CD14-positive monocyte (primary cell): ENCODE results near the gene SLC35C1. TPM values are rescaled to one million over a fixed set of nuclear protein-coding genes. Genes with fewer than 3 reads are reported as not detected.

Source experiments
- DNase-seq, 3 donors: peaks; one replicate each; pipeline ENCODE4 v3.0.0-alpha.2; 2011 to 2022
- H2AFZ ChIP-seq: 2 replicates; pipeline ENCODE4 v1.6.0; 2012; ENCODE audit warnings: mild to moderate bottlenecking, low read depth, low read length, inconsistent platforms; ENCODE audit not compliant: insufficient read depth, poor library complexity, severe bottlenecking
- H3K27ac ChIP-seq, 2 donors: 1 replicate in 1 of 2; 2 replicates in 1 of 2; pipeline ENCODE4 v1.5.1; 2012 to 2013; ENCODE audit warnings: low read length in 2 of 2, control low read depth in 1 of 2, inconsistent platforms in 1 of 2, low read depth in 1 of 2, mild to moderate bottlenecking in 1 of 2
- H3K27me3 ChIP-seq, 2 donors: one replicate each; pipeline versions ENCODE4 v1.6.0 to v1.6.1; 2011 to 2013; ENCODE audit warnings: low read length in 2 of 2; ENCODE audit not compliant: control insufficient read depth in 2 of 2, insufficient read depth in 2 of 2
- H3K36me3 ChIP-seq, 2 donors: replicated peaks in 1 of 2; 1 replicate in 1 of 2; 2 replicates in 1 of 2; pipeline versions ENCODE4 v1.5.1 to v1.6.1; 2012 to 2013; ENCODE audit warnings: low read length in 2 of 2, control low read depth in 1 of 2, inconsistent platforms in 1 of 2, mild to moderate bottlenecking in 1 of 2; ENCODE audit not compliant: insufficient read depth in 2 of 2, control insufficient read depth in 1 of 2
- H3K4me1 ChIP-seq, 2 donors: 1 replicate in 1 of 2; 2 replicates in 1 of 2; pipeline versions ENCODE4 v1.5.1 to v1.6.1; 2012 to 2013; ENCODE audit warnings: low read length in 2 of 2, control low read depth in 1 of 2, inconsistent platforms in 1 of 2, mild to moderate bottlenecking in 1 of 2, moderate library complexity in 1 of 2; ENCODE audit not compliant: insufficient read depth in 2 of 2, control insufficient read depth in 1 of 2
- H3K4me2 ChIP-seq: replicated peaks from 2 replicates; pipeline ENCODE3; 2012; ENCODE audit warnings: low read length, moderate library complexity, mild to moderate bottlenecking; ENCODE audit not compliant: poor library complexity, severe bottlenecking; ENCODE audit errors: extremely low read depth
- H3K4me3 ChIP-seq, 3 experiments: fragments of 200-600 bp in 1 of 3; sonication (generic) in 1 of 3; replicated peaks in 1 of 3; 1 replicate in 2 of 3; 2 replicates in 1 of 3; pipeline ENCODE4 v1.5.1; 2011 to 2013; ENCODE audit warnings: low read length in 3 of 3, mild to moderate bottlenecking in 3 of 3, control low read depth in 2 of 3, low read depth in 2 of 3, inconsistent platforms in 1 of 3, moderate library complexity in 1 of 3
- H3K79me2 ChIP-seq: 2 replicates; pipeline ENCODE4 v1.6.0; 2012; ENCODE audit warnings: mild to moderate bottlenecking, control low read depth, inconsistent platforms, low read length, moderate library complexity; ENCODE audit not compliant: insufficient read depth
- H3K9ac ChIP-seq: 2 replicates; pipeline ENCODE4 v1.6.0; 2017; ENCODE audit warnings: low read length, mild to moderate bottlenecking; ENCODE audit not compliant: insufficient read depth, poor library complexity, severe bottlenecking
- H3K9me3 ChIP-seq, 2 donors: replicated peaks in 1 of 2; 1 replicate in 1 of 2; 2 replicates in 1 of 2; pipeline versions ENCODE4 v1.5.1 to v1.6.1; 2012 to 2013; ENCODE audit warnings: low read length in 2 of 2, control low read depth in 1 of 2; ENCODE audit not compliant: control insufficient read depth in 1 of 2, insufficient read depth in 1 of 2
- H4K20me1 ChIP-seq: 2 replicates; pipeline ENCODE4 v1.6.0; 2012; ENCODE audit warnings: mild to moderate bottlenecking, low read length, control low read depth, moderate library complexity; ENCODE audit not compliant: insufficient read depth
- H3K27ac Mint-ChIP-seq, 7 donors: one replicate each; pipeline ENCODE4 v1.8.0; 2020; ENCODE audit warnings: mild to moderate bottlenecking in 7 of 7, mixed read lengths in 7 of 7, moderate library complexity in 6 of 7, inconsistent platforms in 2 of 7
- H3K27me3 Mint-ChIP-seq, 3 donors: one replicate each; pipeline ENCODE4 v1.8.0; 2021 to 2022; ENCODE audit warnings: low read depth in 3 of 3, mild to moderate bottlenecking in 3 of 3, mixed read lengths in 3 of 3, moderate library complexity in 3 of 3, inconsistent platforms in 1 of 3
- H3K36me3 Mint-ChIP-seq, 2 donors: one replicate each; pipeline ENCODE4 v1.8.0; 2020; ENCODE audit warnings: mixed read lengths in 2 of 2, inconsistent platforms in 1 of 2, mild to moderate bottlenecking in 1 of 2
- H3K4me1 Mint-ChIP-seq: one replicate; pipeline ENCODE4 v1.8.0; 2020; ENCODE audit warnings: mild to moderate bottlenecking, mixed read lengths
- H3K4me3 Mint-ChIP-seq, 2 donors: one replicate each; pipeline ENCODE4 v1.8.0; 2020; ENCODE audit warnings: mild to moderate bottlenecking in 2 of 2, mixed read lengths in 2 of 2, moderate library complexity in 1 of 2
- H3K9me3 Mint-ChIP-seq, 7 donors: one replicate each; pipeline ENCODE4 v1.8.0; 2020 to 2022; ENCODE audit warnings: mixed read lengths in 7 of 7, mild to moderate bottlenecking in 6 of 7, moderate library complexity in 6 of 7, inconsistent platforms in 2 of 7
- WGBS: methylation state at CpG from one replicate; pipeline ENCODE4 v1.1.5; 2013; ENCODE audit warnings: missing lambda C conversion rate; ENCODE audit not compliant: insufficient coverage; 5-methylcytosine and 5-hydroxymethylcytosine counted together
- intact Hi-C, 2 donors: fragments of 100-400 bp; cut with micrococcal nuclease; formaldehyde crosslinking; loops; one replicate each; pipeline versions ENCODE4 v1.15.0 to v1.15.1; 2023
- polyA plus RNA-seq, 3 donors: library from polyadenylated mRNA; depleted of rRNA in 1 of 3; unstranded in 2 of 3; stranded (reverse) in 1 of 3; fragments of 300-500 nt in 2 of 3; fragments of >200 nt in 1 of 3; fragmentation: Illumina TruSeq in 2 of 3; gene quantifications; 1 replicate in 2 of 3; 2 replicates in 1 of 3; pipeline ENCODE4 v1.2.3, GENCODE V29; 2012 to 2021
- TF ChIP-seq, protein P1 (sequence below): fragments of 200-600 bp; IDR thresholded peaks from one replicate; pipeline ENCODE4 v1.8.0; 2022; ENCODE audit warnings: antibody characterized with exemption, mild to moderate bottlenecking

Gene SLC35C1
- polyA plus RNA-seq, 3 donors: 5.0 to 14.0 (median 12.8) TPM

DNA sequence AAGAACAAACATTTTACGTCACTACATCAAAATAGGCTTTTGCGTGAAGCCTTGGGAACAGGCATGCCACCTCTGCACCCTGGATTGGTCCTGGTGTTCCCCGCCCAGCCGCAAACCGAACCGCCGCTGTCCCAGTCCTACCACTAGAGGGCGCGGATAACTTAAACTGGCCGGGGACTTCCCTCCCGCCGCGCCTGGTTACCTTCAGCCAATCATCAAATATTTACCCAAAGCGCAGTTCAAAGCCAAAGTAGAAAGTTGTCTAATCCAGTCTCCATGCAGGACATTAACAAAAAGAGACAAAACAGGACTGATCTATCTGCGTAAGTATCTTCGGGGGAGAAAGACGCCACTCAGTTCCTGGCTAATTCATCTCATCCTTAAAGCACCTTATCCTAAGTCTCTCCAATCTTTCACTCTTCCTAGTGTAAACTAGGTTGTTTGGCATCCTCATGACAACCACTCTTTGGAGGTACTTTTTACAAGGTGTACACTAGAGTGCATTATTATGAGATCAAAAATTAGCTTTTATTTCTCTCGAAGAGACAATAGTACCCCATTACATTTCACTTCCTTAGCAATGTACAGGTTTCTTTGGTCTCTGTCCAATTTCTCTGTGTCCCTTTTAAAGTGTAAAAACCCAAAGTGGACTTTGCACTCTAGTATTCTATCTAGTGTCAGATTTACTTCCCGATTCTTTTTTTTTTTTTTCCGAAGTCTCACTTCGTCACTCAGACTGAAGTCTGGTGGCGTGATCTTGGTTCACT is 38.4 kb downstream of the SLC35C1 start:
- H3K4me1 ChIP-seq: peaks cover 30 to 34% of the 10 kb centered on the region in 2 donors
- H3K27ac Mint-ChIP-seq: peak overlapping the region; percentile 16 to 86 (median 69)
- no peaks in the 10 kb centered on the region for H3K36me3 Mint-ChIP-seq
- H3K4me2 ChIP-seq: peak overlapping the region; percentile 37
- H3K36me3 ChIP-seq: no peaks in the 10 kb centered on the region
- H3K9ac ChIP-seq: peak overlapping the region; percentile 28
- peak overlapping the region in 1 of 2 donors; percentile 46 for H3K27ac ChIP-seq
- H4K20me1 ChIP-seq: peaks cover 6% of the 10 kb centered on the region
- DNase-seq: peak; percentile 82 to 89 (median 87)
- peaks cover 8 to 19% (median 11%) of the 10 kb centered on the region in 3 donors for H3K27me3 Mint-ChIP-seq
- H3K9me3 ChIP-seq: no peaks in the 10 kb centered on the region
- H3K27me3 ChIP-seq: peaks cover 0 to 3% of the 10 kb centered on the region in 2 donors
- no peaks in the 10 kb centered on the region for H3K9me3 Mint-ChIP-seq
- H3K79me2 ChIP-seq: peaks cover 10% of the 10 kb centered on the region
- peaks cover 34% of the 10 kb centered on the region for H3K4me1 Mint-ChIP-seq
- H3K4me3 Mint-ChIP-seq: peak overlapping the region in 1 of 2 donors; percentile 64
- TF ChIP-seq, protein P1, sequence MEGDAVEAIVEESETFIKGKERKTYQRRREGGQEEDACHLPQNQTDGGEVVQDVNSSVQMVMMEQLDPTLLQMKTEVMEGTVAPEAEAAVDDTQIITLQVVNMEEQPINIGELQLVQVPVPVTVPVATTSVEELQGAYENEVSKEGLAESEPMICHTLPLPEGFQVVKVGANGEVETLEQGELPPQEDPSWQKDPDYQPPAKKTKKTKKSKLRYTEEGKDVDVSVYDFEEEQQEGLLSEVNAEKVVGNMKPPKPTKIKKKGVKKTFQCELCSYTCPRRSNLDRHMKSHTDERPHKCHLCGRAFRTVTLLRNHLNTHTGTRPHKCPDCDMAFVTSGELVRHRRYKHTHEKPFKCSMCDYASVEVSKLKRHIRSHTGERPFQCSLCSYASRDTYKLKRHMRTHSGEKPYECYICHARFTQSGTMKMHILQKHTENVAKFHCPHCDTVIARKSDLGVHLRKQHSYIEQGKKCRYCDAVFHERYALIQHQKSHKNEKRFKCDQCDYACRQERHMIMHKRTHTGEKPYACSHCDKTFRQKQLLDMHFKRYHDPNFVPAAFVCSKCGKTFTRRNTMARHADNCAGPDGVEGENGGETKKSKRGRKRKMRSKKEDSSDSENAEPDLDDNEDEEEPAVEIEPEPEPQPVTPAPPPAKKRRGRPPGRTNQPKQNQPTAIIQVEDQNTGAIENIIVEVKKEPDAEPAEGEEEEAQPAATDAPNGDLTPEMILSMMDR: peak; percentile 91
- intact Hi-C loops: loop anchor here in 1 of 2 donors (5.0 kb wide), 1 partner anchor 36 kb away; the partner anchor contains the start of gene SLC35C1
- H2AFZ ChIP-seq: no peak overlapping the region
- WGBS: 20% methylated on average over 15 of the region's 22 CpGs
- H3K4me3 ChIP-seq: no peak overlapping the region

- intact Hi-C loops: loop anchor here (5.0 kb wide), 3 partner anchors 38 to 277 kb away; partner anchors contain the start of genes PEX16 (in 2 of the 2), SLC35C1 (in 2 of the 2) and PHF21A (in 1 of the 2)
- Mint-ChIP-seq H3K4me3 (peak overlapping the region in 1 of 2 donors; percentile 59), H3K4me1 (peaks cover 42% of the 10 kb centered on the region), H3K36me3 (peaks cover 0 to 10% of the 10 kb centered on the region in 2 donors), H3K27ac (peak overlapping the region in 6 of 7 donors; percentile 23 to 93 (median 88)), H3K9me3 (no peaks in the 10 kb centered on the region), H3K27me3 (peaks cover 8 to 19% (median 9%) of the 10 kb centered on the region in 3 donors)
- peaks cover 26% of the 10 kb centered on the region for H3K79me2 ChIP-seq
- H3K27ac ChIP-seq: no peak overlapping the region
- DNase-seq: peak; percentile 50 to 74 (median 50)
- H3K9ac ChIP-seq: no peak overlapping the region
- H3K4me3 ChIP-seq: no peak overlapping the region
- no peaks in the 10 kb centered on the region for H3K36me3 ChIP-seq
- H3K27me3 ChIP-seq: peaks cover 0 to 3% of the 10 kb centered on the region in 2 donors
- H3K9me3 ChIP-seq: no peaks in the 10 kb centered on the region
- no peak overlapping the region for H2AFZ ChIP-seq
- no CpG with 5 or more reads among the region's 3 CpGs for WGBS
- peaks cover 38 to 39% of the 10 kb centered on the region in 2 donors for H3K4me1 ChIP-seq
- peaks cover 13% of the 10 kb centered on the region for H4K20me1 ChIP-seq
- H3K4me2 ChIP-seq: no peak overlapping the region
- TF ChIP-seq, protein P1: no peak
Measured at GRCh38 chr11:45844822-45845578, 40.1 kb downstream of the SLC35C1 start.
